ENCODE measurements around the gene FOXK1. TPM values are rescaled to one million over a fixed set of nuclear protein-coding genes. Genes with fewer than 3 reads are reported as not detected.

Gene FOXK1
- total RNA-seq, 1 donor from 2014 or later, result 17.2 TPM

GRCh38 chr7:4693152-4693551, 11.1 kb downstream of the FOXK1 start:
- peaks cover 19 to 48% (median 36%) of the 10 kb centered on the region in 3 donors for H3K4me1 ChIP-seq (ENCODE audit: control insufficient read depth in 3 of 3, insufficient read depth in 3 of 3, low read length in 3 of 3)
- H3K27ac ChIP-seq (ENCODE audit: low read depth, low read length), result no peak overlapping the region
- H3K27me3 ChIP-seq (ENCODE audit: control insufficient read depth in 3 of 3, insufficient read depth in 3 of 3, low read length in 3 of 3), result no peaks in the 10 kb centered on the region
- no peaks in the 10 kb centered on the region for H3K9me3 ChIP-seq (ENCODE audit: control insufficient read depth in 3 of 3, low read length in 3 of 3)
- no peak overlapping the region for H3K9ac ChIP-seq (ENCODE audit: low read depth in 1 of 3, low read length in 3 of 3)
- no peak overlapping the region for H3K4me3 ChIP-seq (ENCODE audit: low read length in 3 of 3)
- peaks cover 0 to 3% (median 0%) of the 10 kb centered on the region in 3 donors for H3K36me3 ChIP-seq (ENCODE audit: control insufficient read depth in 3 of 3, insufficient read depth in 3 of 3, low read length in 3 of 3)

- Histone ChIP-seq H3K27ac (ENCODE audit: low read depth, low read length) (peak overlapping the region; percentile 83), H3K9ac (ENCODE audit: low read depth in 1 of 3, low read length in 3 of 3) (no peak overlapping the region), H3K4me1 (ENCODE audit: control insufficient read depth in 3 of 3, insufficient read depth in 3 of 3, low read length in 3 of 3) (peaks cover 19 to 46% (median 35%) of the 10 kb centered on the region in 3 donors)
Measured at GRCh38 chr7:4693749-4694148, 11.7 kb downstream of the FOXK1 start.

GRCh38 chr7:4694305-4694704, 12.2 kb downstream of the FOXK1 start:
- peak overlapping the region in 2 of 3 donors; percentile 3 to 78 for H3K9ac ChIP-seq (ENCODE audit: low read depth in 1 of 3, low read length in 3 of 3)
- H3K27ac ChIP-seq (ENCODE audit: low read depth, low read length), result peak overlapping the region; percentile 83
- peaks cover 0 to 3% (median 0%) of the 10 kb centered on the region in 3 donors for H3K36me3 ChIP-seq (ENCODE audit: control insufficient read depth in 3 of 3, insufficient read depth in 3 of 3, low read length in 3 of 3)
- no peaks in the 10 kb centered on the region for H3K27me3 ChIP-seq (ENCODE audit: control insufficient read depth in 3 of 3, insufficient read depth in 3 of 3, low read length in 3 of 3)
- peaks cover 19 to 49% (median 40%) of the 10 kb centered on the region in 3 donors for H3K4me1 ChIP-seq (ENCODE audit: control insufficient read depth in 3 of 3, insufficient read depth in 3 of 3, low read length in 3 of 3)
- H3K9me3 ChIP-seq (ENCODE audit: control insufficient read depth in 3 of 3, low read length in 3 of 3), result no peaks in the 10 kb centered on the region
- H3K4me3 ChIP-seq (ENCODE audit: low read length in 3 of 3), result peak overlapping the region in 1 of 3 donors; percentile 23

More at GRCh38 chr7:4693749-4694148, 11.7 kb downstream of the FOXK1 start:
- Histone ChIP-seq H3K36me3 (ENCODE audit: control insufficient read depth in 3 of 3, insufficient read depth in 3 of 3, low read length in 3 of 3) (peaks cover 0 to 3% (median 0%) of the 10 kb centered on the region in 3 donors), H3K4me3 (ENCODE audit: low read length in 3 of 3) (no peak overlapping the region), H3K27me3 (ENCODE audit: control insufficient read depth in 3 of 3, insufficient read depth in 3 of 3, low read length in 3 of 3) (no peaks in the 10 kb centered on the region), H3K9me3 (ENCODE audit: control insufficient read depth in 3 of 3, low read length in 3 of 3) (no peaks in the 10 kb centered on the region)

GRCh38 chr7:4698707-4699275, 16.7 kb downstream of the FOXK1 start:
- no peak overlapping the region for H3K27ac ChIP-seq (ENCODE audit: low read depth, low read length)
- no peaks in the 10 kb centered on the region for H3K9me3 ChIP-seq (ENCODE audit: control insufficient read depth in 3 of 3, low read length in 3 of 3)
- H3K4me1 ChIP-seq (ENCODE audit: control insufficient read depth in 3 of 3, insufficient read depth in 3 of 3, low read length in 3 of 3), result peaks cover 27 to 49% (median 45%) of the 10 kb centered on the region in 3 donors
- H3K27me3 ChIP-seq (ENCODE audit: control insufficient read depth in 3 of 3, insufficient read depth in 3 of 3, low read length in 3 of 3), result no peaks in the 10 kb centered on the region
- no peak overlapping the region for H3K4me3 ChIP-seq (ENCODE audit: low read length in 3 of 3)
- H3K9ac ChIP-seq (ENCODE audit: low read depth in 1 of 3, low read length in 3 of 3), result no peak overlapping the region
- H3K36me3 ChIP-seq (ENCODE audit: control insufficient read depth in 3 of 3, insufficient read depth in 3 of 3, low read length in 3 of 3), result peaks cover 0 to 3% (median 0%) of the 10 kb centered on the region in 3 donors

GRCh38 chr7:4699841-4700240, 17.7 kb downstream of the FOXK1 start:
- Histone ChIP-seq H3K4me3 (ENCODE audit: low read length in 3 of 3) (no peak overlapping the region), H3K4me1 (ENCODE audit: control insufficient read depth in 3 of 3, insufficient read depth in 3 of 3, low read length in 3 of 3) (peaks cover 20 to 42% (median 38%) of the 10 kb centered on the region in 3 donors), H3K27me3 (ENCODE audit: control insufficient read depth in 3 of 3, insufficient read depth in 3 of 3, low read length in 3 of 3) (no peaks in the 10 kb centered on the region), H3K36me3 (ENCODE audit: control insufficient read depth in 3 of 3, insufficient read depth in 3 of 3, low read length in 3 of 3) (peaks cover 0 to 3% (median 0%) of the 10 kb centered on the region in 3 donors), H3K27ac (ENCODE audit: low read depth, low read length) (no peak overlapping the region), H3K9me3 (ENCODE audit: control insufficient read depth in 3 of 3, low read length in 3 of 3) (no peaks in the 10 kb centered on the region), H3K9ac (ENCODE audit: low read depth in 1 of 3, low read length in 3 of 3) (no peak overlapping the region)

GRCh38 chr7:4700577-4701235, 18.6 kb downstream of the FOXK1 start:
- Histone ChIP-seq H3K36me3 (ENCODE audit: control insufficient read depth in 3 of 3, insufficient read depth in 3 of 3, low read length in 3 of 3) (peaks cover 0 to 3% (median 0%) of the 10 kb centered on the region in 3 donors), H3K4me3 (ENCODE audit: low read length in 3 of 3) (no peak overlapping the region), H3K9me3 (ENCODE audit: control insufficient read depth in 3 of 3, low read length in 3 of 3) (no peaks in the 10 kb centered on the region), H3K27me3 (ENCODE audit: control insufficient read depth in 3 of 3, insufficient read depth in 3 of 3, low read length in 3 of 3) (no peaks in the 10 kb centered on the region), H3K27ac (ENCODE audit: low read depth, low read length) (no peak overlapping the region), H3K9ac (ENCODE audit: low read depth in 1 of 3, low read length in 3 of 3) (no peak overlapping the region), H3K4me1 (ENCODE audit: control insufficient read depth in 3 of 3, insufficient read depth in 3 of 3, low read length in 3 of 3) (peaks cover 14 to 38% (median 32%) of the 10 kb centered on the region in 3 donors)

GRCh38 chr7:4702961-4703512, 20.9 kb downstream of the FOXK1 start:
- Histone ChIP-seq H3K4me3 (ENCODE audit: low read length in 3 of 3) (peak overlapping the region in 1 of 3 donors; percentile 35), H3K36me3 (ENCODE audit: control insufficient read depth in 3 of 3, insufficient read depth in 3 of 3, low read length in 3 of 3) (peaks cover 0 to 2% (median 0%) of the 10 kb centered on the region in 3 donors), H3K27ac (ENCODE audit: low read depth, low read length) (no peak overlapping the region), H3K9me3 (ENCODE audit: control insufficient read depth in 3 of 3, low read length in 3 of 3) (no peaks in the 10 kb centered on the region), H3K9ac (ENCODE audit: low read depth in 1 of 3, low read length in 3 of 3) (peak overlapping the region in 1 of 3 donors; percentile 16), H3K4me1 (ENCODE audit: control insufficient read depth in 3 of 3, insufficient read depth in 3 of 3, low read length in 3 of 3) (peaks cover 23 to 41% (median 41%) of the 10 kb centered on the region in 3 donors), H3K27me3 (ENCODE audit: control insufficient read depth in 3 of 3, insufficient read depth in 3 of 3, low read length in 3 of 3) (no peaks in the 10 kb centered on the region)

- no peaks in the 10 kb centered on the region for H3K9me3 ChIP-seq (ENCODE audit: control insufficient read depth in 3 of 3, low read length in 3 of 3)
- H3K9ac ChIP-seq (ENCODE audit: low read depth in 1 of 3, low read length in 3 of 3), result peak overlapping the region in 1 of 3 donors; percentile 8
- no peak overlapping the region for H3K4me3 ChIP-seq (ENCODE audit: low read length in 3 of 3)
- H3K36me3 ChIP-seq (ENCODE audit: control insufficient read depth in 3 of 3, insufficient read depth in 3 of 3, low read length in 3 of 3), result peaks cover 0 to 2% (median 0%) of the 10 kb centered on the region in 3 donors
- H3K4me1 ChIP-seq (ENCODE audit: control insufficient read depth in 3 of 3, insufficient read depth in 3 of 3, low read length in 3 of 3), result peaks cover 23 to 44% (median 41%) of the 10 kb centered on the region in 3 donors
- H3K27ac ChIP-seq (ENCODE audit: low read depth, low read length), result no peak overlapping the region
- no peaks in the 10 kb centered on the region for H3K27me3 ChIP-seq (ENCODE audit: control insufficient read depth in 3 of 3, insufficient read depth in 3 of 3, low read length in 3 of 3)
Measured at GRCh38 chr7:4703532-4703931, 21.4 kb downstream of the FOXK1 start.

GRCh38 chr7:4706384-4707216, 24.5 kb downstream of the FOXK1 start:
- Histone ChIP-seq H3K4me1 (ENCODE audit: control insufficient read depth in 3 of 3, insufficient read depth in 3 of 3, low read length in 3 of 3) (peaks cover 20 to 32% (median 25%) of the 10 kb centered on the region in 3 donors), H3K9me3 (ENCODE audit: control insufficient read depth in 3 of 3, low read length in 3 of 3) (no peaks in the 10 kb centered on the region), H3K27me3 (ENCODE audit: control insufficient read depth in 3 of 3, insufficient read depth in 3 of 3, low read length in 3 of 3) (no peaks in the 10 kb centered on the region), H3K4me3 (ENCODE audit: low read length in 3 of 3) (peak overlapping the region in 2 of 3 donors; percentile 30 to 49), H3K27ac (ENCODE audit: low read depth, low read length) (peak overlapping the region; percentile 40), H3K36me3 (ENCODE audit: control insufficient read depth in 3 of 3, insufficient read depth in 3 of 3, low read length in 3 of 3) (peaks cover 0 to 7% (median 0%) of the 10 kb centered on the region in 3 donors), H3K9ac (ENCODE audit: low read depth in 1 of 3, low read length in 3 of 3) (no peak overlapping the region)

All from skeletal muscle tissue (tissue), 4 donors.